ENCODE measurements around the gene UQCRH. TPM values are rescaled to one million over a fixed set of nuclear protein-coding genes. Genes with fewer than 3 reads are reported as not detected.

UQCRH gene
- total RNA-seq, 1 experiment from 2014 or later = 508 TPM

- no peak for DNase-seq
- TF ChIP-seq, protein P1, sequence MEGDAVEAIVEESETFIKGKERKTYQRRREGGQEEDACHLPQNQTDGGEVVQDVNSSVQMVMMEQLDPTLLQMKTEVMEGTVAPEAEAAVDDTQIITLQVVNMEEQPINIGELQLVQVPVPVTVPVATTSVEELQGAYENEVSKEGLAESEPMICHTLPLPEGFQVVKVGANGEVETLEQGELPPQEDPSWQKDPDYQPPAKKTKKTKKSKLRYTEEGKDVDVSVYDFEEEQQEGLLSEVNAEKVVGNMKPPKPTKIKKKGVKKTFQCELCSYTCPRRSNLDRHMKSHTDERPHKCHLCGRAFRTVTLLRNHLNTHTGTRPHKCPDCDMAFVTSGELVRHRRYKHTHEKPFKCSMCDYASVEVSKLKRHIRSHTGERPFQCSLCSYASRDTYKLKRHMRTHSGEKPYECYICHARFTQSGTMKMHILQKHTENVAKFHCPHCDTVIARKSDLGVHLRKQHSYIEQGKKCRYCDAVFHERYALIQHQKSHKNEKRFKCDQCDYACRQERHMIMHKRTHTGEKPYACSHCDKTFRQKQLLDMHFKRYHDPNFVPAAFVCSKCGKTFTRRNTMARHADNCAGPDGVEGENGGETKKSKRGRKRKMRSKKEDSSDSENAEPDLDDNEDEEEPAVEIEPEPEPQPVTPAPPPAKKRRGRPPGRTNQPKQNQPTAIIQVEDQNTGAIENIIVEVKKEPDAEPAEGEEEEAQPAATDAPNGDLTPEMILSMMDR (conservative IDR thresholded peaks at IDR 0.05) = no peak
- H3K79me2 ChIP-seq (ENCODE audit: insufficient read depth, low read length) = no peaks in the 10 kb centered on the region
- H3K27ac ChIP-seq (ENCODE audit: insufficient read length, low read depth, low read length) = no peak overlapping the region
- H2BK12ac ChIP-seq (ENCODE audit: insufficient read length, low read depth, low read length) = no peak overlapping the region
- no peak overlapping the region for H4K91ac ChIP-seq (ENCODE audit: insufficient read length, low read depth, low read length)
- H2BK20ac ChIP-seq (ENCODE audit: low read depth, low read length, poor library complexity, severe bottlenecking) = no peak overlapping the region
- H4K5ac ChIP-seq (ENCODE audit: insufficient read length, low read depth, low read length) = no peak overlapping the region
- H3K79me1 ChIP-seq (ENCODE audit: insufficient read depth, low read depth, low read length, poor library complexity, severe bottlenecking) = no peaks in the 10 kb centered on the region
- no peak overlapping the region for H3K9ac ChIP-seq (ENCODE audit: extremely low read depth, insufficient read length, low read length)
- no peak overlapping the region for H2BK15ac ChIP-seq (ENCODE audit: low read depth, low read length)
- no peak overlapping the region for H2BK120ac ChIP-seq (ENCODE audit: low read depth, low read length, poor library complexity, severe bottlenecking)
- no peak overlapping the region for H2AK5ac ChIP-seq (ENCODE audit: insufficient read length, low read length)
- peaks cover 18 to 43% (median 31%) of the 10 kb centered on the region in 3 experiments; a peak in 6 of 7 replicates for H3K36me3 Mint-ChIP-seq (ENCODE audit: insufficient read depth in 1 of 3, low read depth in 3 of 3)
- H3K27me3 Mint-ChIP-seq (ENCODE audit: low read depth) = no peaks in the 10 kb centered on the region; the same call in 1 of the 2 replicates
- no peaks in the 10 kb centered on the region for H3K9me3 ChIP-seq (ENCODE audit: control insufficient read depth, low read depth, low read length)
- no peak overlapping the region for H3K4me2 ChIP-seq (ENCODE audit: insufficient read depth, insufficient read length, low read length)
- no peaks in the 10 kb centered on the region for H3K27me3 ChIP-seq (ENCODE audit: insufficient read depth, low read length)
- no peak overlapping the region for H3K4ac ChIP-seq (ENCODE audit: low read depth, low read length)
- H3K56ac ChIP-seq (ENCODE audit: insufficient read length, low read depth, low read length) = no peak overlapping the region
- H3K23ac ChIP-seq (ENCODE audit: insufficient read length, low read depth, low read length) = no peak overlapping the region
- no peaks in the 10 kb centered on the region for H3K23me2 ChIP-seq (ENCODE audit: insufficient read length, low read depth, low read length, poor library complexity, severe bottlenecking)
- no peak overlapping the region for H3K4me3 Mint-ChIP-seq
- H3K4me1 ChIP-seq (ENCODE audit: insufficient read depth, low read length) = no peaks in the 10 kb centered on the region
- H4K20me1 ChIP-seq (ENCODE audit: control insufficient read depth, insufficient read depth, insufficient read length) = no peaks in the 10 kb centered on the region
- no peak overlapping the region for H4K8ac ChIP-seq (replicated peaks; ENCODE audit: insufficient read length, low read depth, low read length)
- no peak overlapping the region for H3K14ac ChIP-seq (ENCODE audit: insufficient read depth, low read length)
- no peak overlapping the region for H3K18ac ChIP-seq (ENCODE audit: insufficient read length, low read depth, low read length)
- no peak overlapping the region for H3T11ph ChIP-seq (ENCODE audit: low read length)
- H2AFZ ChIP-seq (ENCODE audit: low read length) = no peak overlapping the region
- H3K4me1 Mint-ChIP-seq = peaks cover 0 to 12% of the 10 kb centered on the region in 2 experiments; a peak in 2 of 4 replicates
- H2BK5ac ChIP-seq (ENCODE audit: insufficient read length, low read length) = no peak overlapping the region
- no CpG with 5 or more reads among the region's 4 CpGs for WGBS (ENCODE audit: extremely low coverage, insufficient read length, low lambda C conversion rate)
- no peak overlapping the region for H3K27ac Mint-ChIP-seq
- no peaks in the 10 kb centered on the region for H3K9me3 Mint-ChIP-seq
Observed at GRCh38 chr1:46289976-46290375, 13.5 kb upstream of the UQCRH start.
